Trophoblast cell (in vitro differentiated cells and primary cell): ENCODE results near the gene GNAI3.

Experiments used
- DNase-seq, 2 donors: peaks; one replicate each; pipeline ENCODE4 v3.0.0-alpha.2; 2016
- H2AFZ ChIP-seq: 2 replicates; pipeline ENCODE4 v1.6.1; 2013; ENCODE audit warnings: low read length, moderate library complexity, mild to moderate bottlenecking; ENCODE audit not compliant: insufficient read depth, poor library complexity
- H2AK5ac ChIP-seq: 2 replicates; pipeline ENCODE4 v1.6.1; 2013; ENCODE audit warnings: mild to moderate bottlenecking, low read length
- H2BK120ac ChIP-seq: 2 replicates; pipeline ENCODE4 v1.6.1; 2013; ENCODE audit warnings: low read length, mild to moderate bottlenecking, moderate library complexity; ENCODE audit not compliant: insufficient read depth, poor library complexity
- H2BK12ac ChIP-seq: 2 replicates; pipeline ENCODE4 v1.6.1; 2013; ENCODE audit warnings: mild to moderate bottlenecking, low read length, moderate library complexity
- H2BK5ac ChIP-seq: 2 replicates; pipeline ENCODE4 v1.6.1; 2013; ENCODE audit warnings: low read length, low read depth, moderate library complexity, mild to moderate bottlenecking; ENCODE audit not compliant: poor library complexity
- H3K14ac ChIP-seq: 2 replicates; pipeline ENCODE4 v1.6.1; 2013; ENCODE audit warnings: mild to moderate bottlenecking, low read length
- H3K18ac ChIP-seq: 2 replicates; pipeline ENCODE4 v1.6.1; 2013; ENCODE audit warnings: mild to moderate bottlenecking, low read length
- H3K23ac ChIP-seq: 2 replicates; pipeline ENCODE4 v1.6.1; 2013; ENCODE audit warnings: low read length
- H3K27ac ChIP-seq: 2 replicates; pipeline ENCODE4 v1.5.1; 2013; ENCODE audit warnings: low read depth, mild to moderate bottlenecking, inconsistent platforms, low read length, moderate library complexity
- H3K27me3 ChIP-seq: 2 replicates; pipeline ENCODE4 v1.6.1; 2013; ENCODE audit warnings: inconsistent platforms, mild to moderate bottlenecking, low read length, moderate library complexity; ENCODE audit not compliant: insufficient read depth
- H3K36me3 ChIP-seq, 2 experiments: 1 replicate in 1 of 2; 2 replicates in 1 of 2; pipeline ENCODE4 v1.6.1; 2013; ENCODE audit warnings: low read length in 2 of 2, mild to moderate bottlenecking in 2 of 2, moderate library complexity in 1 of 2; ENCODE audit not compliant: insufficient read depth in 2 of 2, control insufficient read depth in 1 of 2
- H3K4ac ChIP-seq: 2 replicates; pipeline ENCODE4 v1.6.1; 2013; ENCODE audit warnings: low read depth, mild to moderate bottlenecking, low read length, moderate library complexity
- H3K4me1 ChIP-seq, 2 experiments: 1 replicate in 1 of 2; 2 replicates in 1 of 2; pipeline ENCODE4 v1.6.1; 2013; ENCODE audit warnings: low read length in 2 of 2, mild to moderate bottlenecking in 2 of 2, moderate library complexity in 1 of 2; ENCODE audit not compliant: insufficient read depth in 2 of 2, control insufficient read depth in 1 of 2
- H3K4me2 ChIP-seq: 2 replicates; pipeline ENCODE4 v1.6.1; 2013; ENCODE audit warnings: inconsistent platforms, mild to moderate bottlenecking, low read length, moderate library complexity
- H3K4me3 ChIP-seq: 2 replicates; pipeline ENCODE4 v1.5.1; 2013; ENCODE audit warnings: mild to moderate bottlenecking, low read depth, low read length, inconsistent platforms
- H3K79me1 ChIP-seq: one replicate; pipeline ENCODE4 v1.6.1; 2013; ENCODE audit warnings: low read length
- H3K79me2 ChIP-seq: 2 replicates; pipeline ENCODE4 v1.6.1; 2013; ENCODE audit warnings: low read length, mild to moderate bottlenecking; ENCODE audit not compliant: control insufficient read depth, insufficient read depth, poor library complexity
- H3K9ac ChIP-seq: 2 replicates; pipeline ENCODE4 v1.6.1; 2013; ENCODE audit warnings: mild to moderate bottlenecking, low read length
- H3K9me3 ChIP-seq: 2 replicates; pipeline ENCODE4 v1.6.1; 2013; ENCODE audit warnings: low read depth, mild to moderate bottlenecking, control low read depth, inconsistent platforms, low read length; ENCODE audit not compliant: insufficient read depth
- H4K12ac ChIP-seq: 2 replicates; pipeline ENCODE4 v1.6.1; 2013; ENCODE audit warnings: low read depth, mild to moderate bottlenecking, low read length, moderate library complexity
- H4K8ac ChIP-seq: 2 replicates; pipeline ENCODE4 v1.6.1; 2013; ENCODE audit warnings: low read depth, mild to moderate bottlenecking, low read length, moderate library complexity
- H4K91ac ChIP-seq: one replicate; pipeline ENCODE4 v1.6.1; 2013; ENCODE audit warnings: low read depth, mild to moderate bottlenecking, low read length, moderate library complexity
- WGBS: extraction: QIAGEN DNeasy Blood & Tissue Kit; methylation state at CpG from one replicate; pipeline ENCODE4 v1.1.7; 2013; ENCODE audit warnings: missing lambda C conversion rate; ENCODE audit not compliant: insufficient read length, insufficient coverage; ENCODE audit errors: extremely low coverage; 5-methylcytosine and 5-hydroxymethylcytosine counted together

The GNAI3 gene

DNA sequence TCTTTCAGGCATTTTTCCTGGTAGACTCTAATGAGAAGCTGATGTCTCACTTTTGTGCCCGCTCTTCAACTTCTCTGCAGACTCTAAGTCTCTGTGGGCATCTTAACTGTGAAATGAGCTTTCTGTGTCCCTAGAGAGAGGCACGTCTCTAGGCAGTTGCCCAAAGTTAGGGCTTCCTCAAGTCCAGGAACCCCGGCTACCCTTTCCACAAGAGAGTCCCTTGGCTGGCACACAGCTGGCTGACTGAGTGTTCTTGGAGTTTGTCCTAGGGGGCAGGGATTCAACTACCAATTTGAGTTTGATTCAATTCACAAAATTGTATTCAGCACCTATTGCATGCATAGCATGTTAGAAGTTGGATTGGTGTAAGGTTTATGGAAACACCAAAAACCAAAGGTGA lies 7.3 kb upstream of the GNAI3 start:
- no CpG with 5 or more reads among the region's 3 CpGs for WGBS
- Histone ChIP-seq H2AK5ac (no peak overlapping the region), H3K14ac (no peak overlapping the region), H2BK5ac (no peak overlapping the region), H3K4me1 (no peaks in the 10 kb centered on the region), H4K12ac (no peak overlapping the region), H3K4me3 (no peak overlapping the region), H2BK120ac (no peak overlapping the region), H4K91ac (no peak overlapping the region), H3K18ac (no peak overlapping the region), H3K9ac (no peak overlapping the region), H2AFZ (no peak overlapping the region), H3K9me3 (no peaks in the 10 kb centered on the region), H2BK12ac (no peak overlapping the region), H3K36me3 (no peaks in the 10 kb centered on the region), H4K8ac (no peak overlapping the region), H3K79me2 (no peaks in the 10 kb centered on the region), H3K27ac (no peak overlapping the region), H3K79me1 (no peaks in the 10 kb centered on the region), H3K27me3 (no peaks in the 10 kb centered on the region), H3K23ac (no peak overlapping the region), H3K4ac (no peak overlapping the region), H3K4me2 (no peak overlapping the region)
- no peak for DNase-seq

GRCh38 chr1:109542657-109543056 lies 5.8 kb upstream of the GNAI3 start:
- Histone ChIP-seq H3K79me2 (no peaks in the 10 kb centered on the region), H3K4me2 (no peak overlapping the region), H3K9ac (no peak overlapping the region), H3K36me3 (no peaks in the 10 kb centered on the region), H2AFZ (no peak overlapping the region), H3K27ac (no peak overlapping the region), H2BK5ac (no peak overlapping the region), H4K12ac (no peak overlapping the region), H3K79me1 (peaks cover 2% of the 10 kb centered on the region), H3K4ac (no peak overlapping the region), H4K91ac (no peak overlapping the region), H3K14ac (no peak overlapping the region), H2BK120ac (no peak overlapping the region), H3K23ac (no peak overlapping the region), H4K8ac (no peak overlapping the region), H2BK12ac (no peak overlapping the region), H3K4me1 (peaks cover 3 to 4% of the 10 kb centered on the region in 2 experiments), H3K27me3 (no peaks in the 10 kb centered on the region), H2AK5ac (no peak overlapping the region), H3K9me3 (no peaks in the 10 kb centered on the region), H3K18ac (no peak overlapping the region), H3K4me3 (no peak overlapping the region)
- no CpG with 5 or more reads among the region's 10 CpGs for WGBS
- no peak for DNase-seq

GRCh38 chr1:109543283-109543987 lies 5.0 kb upstream of the GNAI3 start:
- Histone ChIP-seq H2BK12ac (no peak overlapping the region), H3K27me3 (no peaks in the 10 kb centered on the region), H2BK5ac (no peak overlapping the region), H3K4me2 (no peak overlapping the region), H4K8ac (no peak overlapping the region), H3K9ac (no peak overlapping the region), H4K91ac (no peak overlapping the region), H3K18ac (no peak overlapping the region), H2AK5ac (no peak overlapping the region), H3K4me3 (no peak overlapping the region), H2BK120ac (no peak overlapping the region), H3K27ac (no peak overlapping the region), H2AFZ (no peak overlapping the region), H3K14ac (no peak overlapping the region), H3K4me1 (peaks cover 3 to 4% of the 10 kb centered on the region in 2 experiments), H3K79me1 (peaks cover 2% of the 10 kb centered on the region), H3K79me2 (peaks cover 2% of the 10 kb centered on the region), H3K9me3 (no peaks in the 10 kb centered on the region), H4K12ac (no peak overlapping the region), H3K36me3 (no peaks in the 10 kb centered on the region), H3K4ac (no peak overlapping the region), H3K23ac (no peak overlapping the region)
- no CpG with 5 or more reads among the region's 24 CpGs for WGBS
- DNase-seq, result peak in 1 of 2 donors; percentile 16

GRCh38 chr1:109543988-109544735 lies 4.3 kb upstream of the GNAI3 start:
- H3K4me1 ChIP-seq, result peaks cover 3 to 4% of the 10 kb centered on the region in 2 experiments
- no peak overlapping the region for H2AFZ ChIP-seq
- H3K36me3 ChIP-seq, result no peaks in the 10 kb centered on the region
- H4K12ac ChIP-seq, result no peak overlapping the region
- H2BK5ac ChIP-seq, result no peak overlapping the region
- peaks cover 9% of the 10 kb centered on the region for H3K79me2 ChIP-seq
- no peaks in the 10 kb centered on the region for H3K9me3 ChIP-seq
- H3K9ac ChIP-seq, result no peak overlapping the region
- DNase-seq, result no peak
- H3K23ac ChIP-seq, result no peak overlapping the region
- no peak overlapping the region for H4K8ac ChIP-seq
- no peak overlapping the region for H2AK5ac ChIP-seq
- H3K4me2 ChIP-seq, result no peak overlapping the region
- no peak overlapping the region for H4K91ac ChIP-seq
- H3K27ac ChIP-seq, result no peak overlapping the region
- H3K14ac ChIP-seq, result no peak overlapping the region
- no peak overlapping the region for H3K4ac ChIP-seq
- H3K79me1 ChIP-seq, result peaks cover 6% of the 10 kb centered on the region
- H3K4me3 ChIP-seq, result no peak overlapping the region
- no peaks in the 10 kb centered on the region for H3K27me3 ChIP-seq
- H3K18ac ChIP-seq, result no peak overlapping the region
- no peak overlapping the region for H2BK120ac ChIP-seq
- H2BK12ac ChIP-seq, result no peak overlapping the region
- WGBS, result no CpG with 5 or more reads among the region's 14 CpGs
